IgD-negative memory B cell (primary cell): ENCODE results near the gene SLC12A4. TPM values are rescaled to one million over a fixed set of nuclear protein-coding genes. Genes with fewer than 3 reads are reported as not detected.
"Not testable (repeated sequence)": the region's sequence is repeated elsewhere in the genome, so short reads cannot be mapped to it uniquely, and the experiment has no call there.

Experiments used
- H3K27ac Mint-ChIP-seq, 3 donors: one replicate each; pipeline ENCODE4 v1.8.0; 2020 to 2022; ENCODE audit warnings: mild to moderate bottlenecking in 3 of 3, mixed read lengths in 3 of 3, moderate library complexity in 1 of 3
- H3K27me3 Mint-ChIP-seq: one replicate; pipeline ENCODE4 v1.8.0; 2021; ENCODE audit warnings: mixed read lengths
- H3K36me3 Mint-ChIP-seq: one replicate; pipeline ENCODE4 v1.8.0; 2020; ENCODE audit warnings: mild to moderate bottlenecking, mixed read lengths
- H3K4me1 Mint-ChIP-seq, 3 donors: one replicate each; pipeline ENCODE4 v1.8.0; 2020 to 2022; ENCODE audit warnings: mixed read lengths in 3 of 3, mild to moderate bottlenecking in 1 of 3
- H3K4me3 Mint-ChIP-seq, 4 donors: one replicate each; pipeline ENCODE4 v1.8.0; 2020 to 2022; ENCODE audit warnings: mild to moderate bottlenecking in 4 of 4, mixed read lengths in 4 of 4, moderate library complexity in 3 of 4
- H3K9me3 Mint-ChIP-seq, 3 donors: one replicate each; pipeline ENCODE4 v1.8.0; 2020 to 2021; ENCODE audit warnings: mixed read lengths in 3 of 3, mild to moderate bottlenecking in 1 of 3
- polyA plus RNA-seq: library from polyadenylated mRNA; unstranded; fragments of 300-500 nt; fragmentation: Illumina TruSeq; gene quantifications from one replicate; pipeline ENCODE4 v1.2.3, GENCODE V29; 2021

SLC12A4 gene
- polyA plus RNA-seq, 1 donor from 2014 or later, result 3.9 TPM

GRCh38 chr16:67919622-67920221, 48.7 kb downstream of the SLC12A4 start:
- no peak overlapping the region for H3K4me3 Mint-ChIP-seq
- no peaks in the 10 kb centered on the region for H3K27me3 Mint-ChIP-seq
- H3K4me1 Mint-ChIP-seq, result peaks cover 2 to 3% (median 2%) of the 10 kb centered on the region in 3 donors
- no peak overlapping the region for H3K27ac Mint-ChIP-seq
- H3K9me3 Mint-ChIP-seq, result no peaks in the 10 kb centered on the region
- H3K36me3 Mint-ChIP-seq, result peaks cover 2% of the 10 kb centered on the region

DNA sequence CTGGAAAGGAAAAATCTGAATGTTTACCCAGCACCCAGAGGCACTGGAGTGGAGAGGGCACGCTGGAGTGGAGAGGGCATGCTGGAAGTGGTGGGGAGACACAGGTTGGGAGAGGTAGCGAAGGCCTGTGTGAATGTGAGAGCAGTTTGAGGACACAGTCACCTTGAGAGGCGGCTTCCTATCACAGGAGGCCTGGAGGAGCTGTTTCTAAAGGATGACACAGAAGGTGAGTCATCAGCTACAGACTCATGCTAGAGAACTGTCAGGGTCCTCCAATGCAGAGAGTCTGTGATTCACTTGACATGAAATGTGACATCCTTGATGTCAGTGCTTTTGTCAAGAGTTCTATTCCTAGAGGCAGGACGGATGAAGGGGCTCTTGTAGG, 50.6 kb downstream of the SLC12A4 start:
- no peak overlapping the region for H3K4me3 Mint-ChIP-seq
- no peak overlapping the region for H3K27ac Mint-ChIP-seq
- no peaks in the 10 kb centered on the region for H3K9me3 Mint-ChIP-seq
- H3K4me1 Mint-ChIP-seq, result peaks cover 2 to 3% (median 2%) of the 10 kb centered on the region in 3 donors
- no peaks in the 10 kb centered on the region for H3K27me3 Mint-ChIP-seq
- H3K36me3 Mint-ChIP-seq, result peaks cover 4% of the 10 kb centered on the region

GRCh38 chr16:67917140-67917851, 51.1 kb downstream of the SLC12A4 start:
- Mint-ChIP-seq H3K4me1 (peaks cover 2 to 3% (median 2%) of the 10 kb centered on the region in 3 donors), H3K36me3 (peaks cover 4% of the 10 kb centered on the region), H3K4me3 (no peak overlapping the region), H3K27ac (no peak overlapping the region), H3K27me3 (no peaks in the 10 kb centered on the region), H3K9me3 (no peaks in the 10 kb centered on the region)

DNA sequence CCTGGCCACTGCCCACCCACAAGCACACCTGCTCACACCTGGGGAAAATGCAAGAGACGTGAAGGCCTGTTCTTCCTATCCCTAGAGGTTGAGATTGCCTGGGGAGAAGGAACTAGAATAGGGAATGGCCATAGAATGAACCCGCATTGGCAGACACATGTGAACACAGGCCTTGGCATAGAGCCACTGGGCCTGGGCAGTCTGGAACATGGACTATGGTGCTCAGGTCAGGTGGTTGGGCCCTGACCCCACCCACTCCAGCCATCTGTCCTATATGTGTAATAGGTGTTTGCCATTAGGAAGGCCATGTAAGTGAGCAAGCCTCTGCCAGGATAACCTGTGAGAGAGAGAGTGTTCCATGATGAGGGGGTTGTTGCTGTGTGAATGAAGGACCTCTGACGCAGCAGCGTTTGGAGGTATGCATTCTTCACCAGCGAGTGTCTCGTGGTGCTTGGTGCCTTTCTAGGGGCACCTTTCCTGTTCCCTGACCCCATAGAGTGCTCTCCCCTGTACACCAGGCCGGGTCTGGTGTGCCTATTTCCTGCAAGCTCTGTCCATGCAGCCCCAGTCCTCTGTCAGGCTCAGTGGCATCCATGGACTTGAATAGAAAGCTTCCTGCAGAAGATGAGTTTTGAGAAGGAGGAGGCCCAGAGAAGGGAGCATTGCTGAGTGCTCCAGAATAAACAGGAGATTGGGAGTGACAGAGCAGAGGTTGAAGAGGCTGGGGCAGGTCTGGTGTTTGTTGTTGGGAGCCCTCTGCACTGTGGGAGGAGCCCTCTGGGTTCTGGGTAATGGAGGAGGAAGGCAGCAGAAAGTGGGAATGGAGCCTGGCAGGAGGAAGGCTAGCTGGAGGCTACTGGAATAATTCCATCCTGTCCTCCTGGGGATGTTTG, 52.4 kb downstream of the SLC12A4 start:
- Mint-ChIP-seq H3K4me3 (no peak overlapping the region), H3K4me1 (peaks cover 2 to 3% (median 3%) of the 10 kb centered on the region in 3 donors), H3K9me3 (no peaks in the 10 kb centered on the region), H3K27me3 (no peaks in the 10 kb centered on the region), H3K36me3 (peaks cover 4% of the 10 kb centered on the region), H3K27ac (no peak overlapping the region)

- H3K27ac Mint-ChIP-seq, H3K9me3 Mint-ChIP-seq, H3K36me3 Mint-ChIP-seq, H3K27me3 Mint-ChIP-seq, H3K4me3 Mint-ChIP-seq, H3K4me1 Mint-ChIP-seq: not testable (repeated sequence)
These were observed 53.0 kb downstream of the SLC12A4 start for GRCh38 chr16:67915496-67915769.

DNA sequence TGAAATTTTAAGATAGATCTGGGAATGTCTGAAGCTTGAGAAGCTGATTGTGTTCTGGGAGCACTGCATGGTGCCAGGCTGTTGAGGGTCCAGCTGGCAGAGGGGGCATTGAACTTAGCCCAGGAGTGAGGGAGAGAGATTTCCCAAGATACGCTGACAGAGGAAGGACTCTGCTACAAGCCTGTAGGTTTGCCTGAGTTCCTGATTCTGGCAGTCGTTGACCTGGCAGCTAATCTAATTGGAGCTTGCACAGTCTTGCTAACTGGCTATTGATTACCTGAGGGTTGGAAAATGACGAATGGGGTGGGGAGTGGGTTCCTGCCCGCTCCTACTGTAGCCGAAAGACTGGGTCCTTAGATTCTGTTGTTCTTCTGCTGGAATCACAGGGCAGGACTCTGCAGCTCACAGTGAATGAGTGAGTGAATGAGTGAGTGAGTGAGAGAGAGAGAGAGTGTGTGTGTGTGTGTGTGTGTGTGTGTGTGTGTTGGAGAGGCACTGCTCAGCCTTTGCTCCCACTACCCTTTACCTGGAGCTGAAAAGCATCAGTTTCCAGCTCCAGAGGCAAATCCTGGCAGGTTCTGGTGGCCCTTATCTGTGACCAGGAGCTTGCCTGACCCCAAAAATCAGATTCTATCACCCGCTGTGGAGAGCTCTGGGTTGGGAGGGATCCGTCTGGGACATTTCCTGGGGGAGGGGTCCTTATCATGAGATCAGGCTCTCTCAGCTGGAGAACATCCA, 53.5 kb downstream of the SLC12A4 start:
- Mint-ChIP-seq H3K27me3 (no peaks in the 10 kb centered on the region), H3K9me3 (no peaks in the 10 kb centered on the region), H3K4me1 (peaks cover 2 to 3% (median 3%) of the 10 kb centered on the region in 3 donors), H3K4me3 (no peak overlapping the region), H3K36me3 (peaks cover 1% of the 10 kb centered on the region), H3K27ac (no peak overlapping the region)

DNA sequence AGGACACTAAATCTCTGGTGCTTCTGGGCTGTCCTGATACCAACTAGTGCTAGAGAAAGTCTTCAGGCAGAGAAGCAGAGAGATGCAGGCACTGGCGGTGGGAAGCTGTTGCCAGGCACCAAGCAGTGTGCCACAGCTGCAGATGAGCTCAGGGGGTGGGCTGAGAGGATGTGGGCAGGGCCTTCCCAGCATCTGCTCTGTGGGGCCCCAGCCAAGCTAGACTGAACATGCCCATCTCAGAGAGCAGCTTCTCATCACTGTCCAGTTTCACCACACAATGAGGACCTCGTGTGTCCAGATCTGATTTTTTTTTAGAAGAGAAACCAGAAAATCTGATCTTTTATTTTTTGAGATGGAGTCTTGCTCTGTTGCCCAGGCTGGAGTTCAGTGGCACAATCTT, 58.3 kb downstream of the SLC12A4 start:
- Mint-ChIP-seq H3K27ac (no peak overlapping the region), H3K4me1 (peaks cover 3 to 4% (median 3%) of the 10 kb centered on the region in 3 donors), H3K27me3 (no peaks in the 10 kb centered on the region), H3K36me3 (peaks cover 3% of the 10 kb centered on the region), H3K9me3 (no peaks in the 10 kb centered on the region), H3K4me3 (no peak overlapping the region)

GRCh38 chr16:67909056-67909742, 59.2 kb downstream of the SLC12A4 start:
- peaks cover 3 to 5% (median 3%) of the 10 kb centered on the region in 3 donors for H3K4me1 Mint-ChIP-seq
- peak overlapping the region in 1 of 3 donors; percentile 71 for H3K27ac Mint-ChIP-seq
- no peak overlapping the region for H3K4me3 Mint-ChIP-seq
- no peaks in the 10 kb centered on the region for H3K27me3 Mint-ChIP-seq
- H3K9me3 Mint-ChIP-seq, result no peaks in the 10 kb centered on the region
- peaks cover 3% of the 10 kb centered on the region for H3K36me3 Mint-ChIP-seq

- H3K36me3 Mint-ChIP-seq, result peaks cover 2% of the 10 kb centered on the region
- H3K4me3 Mint-ChIP-seq, result no peak overlapping the region
- H3K4me1 Mint-ChIP-seq, result peaks cover 3 to 5% (median 4%) of the 10 kb centered on the region in 3 donors
- H3K27me3 Mint-ChIP-seq, result no peaks in the 10 kb centered on the region
- no peaks in the 10 kb centered on the region for H3K9me3 Mint-ChIP-seq
- no peak overlapping the region for H3K27ac Mint-ChIP-seq
These were observed 60.8 kb downstream of the SLC12A4 start for GRCh38 chr16:67907397-67908180.

DNA sequence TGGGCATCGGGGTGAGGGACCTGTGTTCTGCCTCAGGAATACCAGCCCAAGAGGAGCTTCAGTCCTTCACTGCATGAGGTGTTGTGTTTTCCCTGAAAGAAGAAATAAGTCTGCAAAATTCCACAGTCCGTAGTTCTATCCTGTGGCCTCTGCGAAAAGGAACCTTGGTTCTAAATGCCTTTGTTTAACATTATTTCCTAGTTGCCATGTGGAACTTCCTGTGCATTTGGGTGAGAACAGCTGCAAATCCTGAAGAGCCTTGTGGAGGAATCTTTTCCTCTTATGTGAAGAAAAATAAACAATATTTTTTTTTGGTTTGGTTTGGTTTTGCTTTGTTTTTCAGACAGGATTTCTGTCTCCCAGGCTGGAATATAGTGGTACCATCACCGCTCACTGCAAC, 65.6 kb downstream of the SLC12A4 start:
- no peaks in the 10 kb centered on the region for H3K36me3 Mint-ChIP-seq
- no peak overlapping the region for H3K4me3 Mint-ChIP-seq
- peaks cover 0 to 9% (median 4%) of the 10 kb centered on the region in 3 donors for H3K4me1 Mint-ChIP-seq
- no peaks in the 10 kb centered on the region for H3K9me3 Mint-ChIP-seq
- no peaks in the 10 kb centered on the region for H3K27me3 Mint-ChIP-seq
- no peak overlapping the region for H3K27ac Mint-ChIP-seq

DNA sequence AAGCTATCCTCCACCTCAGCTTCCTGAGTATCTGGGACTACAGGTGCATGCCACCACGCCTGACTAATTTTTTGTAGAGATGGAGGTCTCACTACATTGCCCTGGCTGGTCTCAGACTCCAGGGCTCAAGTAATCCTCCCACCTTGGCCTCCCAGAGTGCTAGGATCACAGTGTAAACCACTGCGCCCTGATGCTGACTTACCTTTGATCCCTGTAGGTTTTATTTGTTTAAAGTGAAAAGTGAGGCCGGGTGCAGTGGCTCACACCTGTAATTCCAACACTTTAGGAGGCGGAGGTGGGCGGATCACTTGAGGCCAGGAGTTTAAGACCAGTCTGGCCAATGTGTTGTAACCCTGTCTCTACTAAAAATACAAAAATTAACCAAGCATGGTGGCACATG, 66.7 kb downstream of the SLC12A4 start:
- no peaks in the 10 kb centered on the region for H3K9me3 Mint-ChIP-seq
- H3K4me1 Mint-ChIP-seq, result peaks cover 4 to 13% (median 5%) of the 10 kb centered on the region in 3 donors
- H3K27ac Mint-ChIP-seq, result no peak overlapping the region
- H3K4me3 Mint-ChIP-seq, result peak overlapping the region in 1 of 4 donors; percentile 46
- H3K27me3 Mint-ChIP-seq, result no peaks in the 10 kb centered on the region
- H3K36me3 Mint-ChIP-seq, result no peaks in the 10 kb centered on the region

- Mint-ChIP-seq H3K27ac (no peak overlapping the region), H3K36me3 (no peaks in the 10 kb centered on the region), H3K9me3 (no peaks in the 10 kb centered on the region), H3K4me3 (peak overlapping the region in 2 of 4 donors; percentile 30 to 37), H3K4me1 (peaks cover 13 to 34% (median 15%) of the 10 kb centered on the region in 3 donors), H3K27me3 (no peaks in the 10 kb centered on the region)
These were observed 71.2 kb downstream of the SLC12A4 start for GRCh38 chr16:67897231-67897630.

DNA sequence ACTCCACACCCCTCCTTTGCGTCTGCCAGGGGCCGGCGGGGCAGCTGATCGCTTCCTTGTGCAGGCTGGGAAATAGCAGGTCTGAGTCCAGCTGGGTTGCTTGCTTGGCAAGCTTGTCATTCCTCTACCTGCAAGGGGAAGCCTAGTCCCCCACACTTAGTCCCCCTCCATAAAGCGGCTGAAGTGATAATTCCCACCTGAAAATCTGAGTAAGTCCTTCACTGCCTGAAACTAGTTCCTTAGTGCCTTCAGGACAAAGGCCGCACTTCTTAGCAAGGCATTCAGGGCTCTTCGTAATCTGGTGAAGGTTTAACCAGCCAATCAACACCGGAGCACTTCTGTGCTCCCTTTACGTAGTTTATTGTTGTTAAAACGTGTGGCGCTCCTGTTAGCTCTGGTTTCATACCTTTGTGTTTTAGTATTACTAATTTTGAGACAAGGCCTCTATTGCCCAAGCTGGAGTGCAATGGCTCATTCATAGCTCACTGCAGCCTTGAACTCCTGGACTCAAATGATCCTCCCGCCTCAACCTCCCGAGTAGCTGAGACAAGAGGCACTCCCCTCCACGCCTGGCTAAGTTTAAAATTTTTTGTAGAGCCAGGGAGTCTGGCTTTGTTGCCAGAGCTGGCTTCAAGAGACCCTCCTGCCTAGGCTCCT, 74.6 kb downstream of the SLC12A4 start:
- Mint-ChIP-seq H3K4me1 (peaks cover 11 to 31% (median 15%) of the 10 kb centered on the region in 3 donors), H3K27me3 (no peaks in the 10 kb centered on the region), H3K27ac (peak overlapping the region; percentile 82 to 89 (median 88)), H3K36me3 (no peaks in the 10 kb centered on the region), H3K9me3 (no peaks in the 10 kb centered on the region), H3K4me3 (peak overlapping the region; percentile 92 to 98 (median 96))
